GM12874 (cell line): ENCODE data around the gene NBEAL2.

Source experiments
- TF ChIP-seq, protein P1 (sequence below): IDR thresholded peaks from 2 replicates; pipeline ENCODE4 v1.5.1; 2011; ENCODE audit warnings: low read depth, mild to moderate bottlenecking, control low read depth, low read length, moderate library complexity; ENCODE audit not compliant: insufficient read depth

NBEAL2 gene

GRCh38 chr3:46939578-46940445 is 39.7 kb upstream of the NBEAL2 start:
- TF ChIP-seq, protein P1, sequence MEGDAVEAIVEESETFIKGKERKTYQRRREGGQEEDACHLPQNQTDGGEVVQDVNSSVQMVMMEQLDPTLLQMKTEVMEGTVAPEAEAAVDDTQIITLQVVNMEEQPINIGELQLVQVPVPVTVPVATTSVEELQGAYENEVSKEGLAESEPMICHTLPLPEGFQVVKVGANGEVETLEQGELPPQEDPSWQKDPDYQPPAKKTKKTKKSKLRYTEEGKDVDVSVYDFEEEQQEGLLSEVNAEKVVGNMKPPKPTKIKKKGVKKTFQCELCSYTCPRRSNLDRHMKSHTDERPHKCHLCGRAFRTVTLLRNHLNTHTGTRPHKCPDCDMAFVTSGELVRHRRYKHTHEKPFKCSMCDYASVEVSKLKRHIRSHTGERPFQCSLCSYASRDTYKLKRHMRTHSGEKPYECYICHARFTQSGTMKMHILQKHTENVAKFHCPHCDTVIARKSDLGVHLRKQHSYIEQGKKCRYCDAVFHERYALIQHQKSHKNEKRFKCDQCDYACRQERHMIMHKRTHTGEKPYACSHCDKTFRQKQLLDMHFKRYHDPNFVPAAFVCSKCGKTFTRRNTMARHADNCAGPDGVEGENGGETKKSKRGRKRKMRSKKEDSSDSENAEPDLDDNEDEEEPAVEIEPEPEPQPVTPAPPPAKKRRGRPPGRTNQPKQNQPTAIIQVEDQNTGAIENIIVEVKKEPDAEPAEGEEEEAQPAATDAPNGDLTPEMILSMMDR = no peak

DNA sequence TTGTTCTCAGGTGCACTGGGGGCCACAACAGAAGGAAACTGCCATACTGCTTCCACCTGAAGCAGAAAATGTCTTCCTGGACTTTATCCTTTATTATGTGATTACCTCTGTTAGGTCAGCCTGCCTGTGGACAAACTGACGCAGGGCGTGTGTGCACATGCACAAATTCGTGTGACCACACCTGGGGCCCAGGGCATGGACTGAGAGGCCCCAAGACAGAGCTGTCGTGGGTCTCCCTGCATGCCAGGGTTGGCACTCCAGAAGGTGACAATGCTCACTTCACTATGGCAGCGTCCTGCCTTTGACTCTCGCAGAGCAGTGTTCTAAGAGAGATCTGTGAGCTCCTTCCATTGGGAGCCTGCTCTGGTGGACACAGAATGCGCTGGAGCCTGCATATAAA is 37.4 kb upstream of the NBEAL2 start:
- TF ChIP-seq, protein P1 = no peak

DNA sequence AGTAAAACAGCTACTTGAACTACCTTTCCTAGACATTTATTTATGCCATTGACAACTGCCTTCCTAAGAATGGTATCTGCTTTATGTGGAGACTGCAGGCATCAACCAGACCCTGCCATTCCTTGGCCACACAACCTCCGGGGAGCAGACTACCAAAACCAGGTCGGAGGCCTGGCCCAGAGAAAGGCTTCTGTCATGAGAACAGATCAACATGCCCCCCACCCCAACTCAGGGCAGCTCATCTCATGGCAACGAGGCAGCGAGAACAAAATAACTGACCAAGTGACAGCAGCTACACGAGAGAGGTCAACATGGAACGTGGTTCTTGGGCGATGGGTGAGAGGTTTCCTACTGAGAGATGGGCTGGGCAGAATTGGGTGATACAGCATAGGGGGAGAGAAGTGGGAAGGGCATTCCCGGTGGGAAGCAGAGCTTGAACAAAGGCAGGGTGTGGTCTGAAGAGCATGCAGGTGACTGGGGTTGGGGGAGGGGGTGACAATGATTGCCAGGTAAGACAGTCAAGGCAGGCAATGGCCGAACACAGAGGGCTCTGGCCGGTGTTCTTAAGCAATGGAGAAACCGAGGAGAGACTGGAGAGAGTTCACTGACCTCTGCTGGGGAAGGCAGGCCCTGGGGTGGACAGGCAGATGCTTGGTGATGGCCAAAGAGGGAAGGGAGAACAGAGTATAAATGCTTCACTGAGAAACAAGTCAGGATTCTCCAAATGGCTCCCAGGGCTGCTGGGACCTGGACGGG is 36.8 kb upstream of the NBEAL2 start:
- TF ChIP-seq, protein P1 = no peak

DNA sequence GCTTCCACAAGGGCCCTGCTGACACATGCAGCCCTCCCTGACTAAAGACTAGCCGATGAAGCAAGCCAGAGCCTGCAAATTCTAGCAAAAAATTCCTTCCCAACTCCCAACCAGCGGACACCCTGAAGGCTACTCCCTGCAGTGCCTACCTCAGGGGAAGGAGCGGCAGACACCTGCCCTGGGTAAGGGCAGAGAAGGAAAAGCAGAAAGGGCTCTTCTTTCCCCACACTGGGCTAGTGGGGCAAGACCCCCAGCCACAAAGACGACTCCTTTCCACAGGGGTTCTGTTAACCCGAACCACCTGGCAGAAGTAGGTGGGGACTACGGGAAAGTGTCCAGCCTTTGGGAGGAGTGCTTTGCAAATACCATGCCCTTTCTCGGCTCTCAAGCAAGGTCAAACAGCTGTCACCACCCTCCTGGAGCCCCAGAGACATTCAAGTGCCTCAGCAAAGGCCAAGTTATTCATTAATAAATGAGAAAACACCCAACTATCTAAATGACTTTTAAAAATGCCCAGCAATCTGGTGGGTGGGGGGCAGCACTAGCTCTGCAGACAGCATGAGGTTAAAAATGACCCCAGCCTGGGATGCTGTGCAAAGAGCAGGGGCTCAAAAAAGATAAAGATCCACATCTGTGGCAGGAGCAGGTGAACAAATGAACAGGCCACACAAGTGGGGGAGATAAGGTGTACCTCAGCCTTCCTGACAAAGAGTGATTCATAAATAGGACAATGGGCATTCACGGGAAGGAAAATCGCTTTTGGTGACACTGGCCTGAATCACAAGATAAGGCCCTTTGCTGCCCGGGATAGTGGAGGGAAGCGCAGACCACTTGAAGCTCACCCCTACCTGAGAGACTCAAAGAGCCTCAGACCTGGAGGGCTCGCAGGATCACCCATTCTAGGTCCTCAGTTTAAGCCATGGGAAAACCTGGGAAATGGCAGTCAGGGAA is 36.0 kb upstream of the NBEAL2 start:
- TF ChIP-seq, protein P1 = no peak

- TF ChIP-seq, protein P1 = no peak
Observed at GRCh38 chr3:46944191-46944590, 35.3 kb upstream of the NBEAL2 start.

- TF ChIP-seq, protein P1 = no peak
Observed at GRCh38 chr3:46946416-46946815, 33.0 kb upstream of the NBEAL2 start.
